ENCODE data around the gene ZBTB40. TPM values are rescaled to one million over a fixed set of nuclear protein-coding genes. Genes with fewer than 3 reads are reported as not detected.

Gene ZBTB40
- total RNA-seq, 1 experiment from 2014 or later: 19.5 TPM

DNA sequence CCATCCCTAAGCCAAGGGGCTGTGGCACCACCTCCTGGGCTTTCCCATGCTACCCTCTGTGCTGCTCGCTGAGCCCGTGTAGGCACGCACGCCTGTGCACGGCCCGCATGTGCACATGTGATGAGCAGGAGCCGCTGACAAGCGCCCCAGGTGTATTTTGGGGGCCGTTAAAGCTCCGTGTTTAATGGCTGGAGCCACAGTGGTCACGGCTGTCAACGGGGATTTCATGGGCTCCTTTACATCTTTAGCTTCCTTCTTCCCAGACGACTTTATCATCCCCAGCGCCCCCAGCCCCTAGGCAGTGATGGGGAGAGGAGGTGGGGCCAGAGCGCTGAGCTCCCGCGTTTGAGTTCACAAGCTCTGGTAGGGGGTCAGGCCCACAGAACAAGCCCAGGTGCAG lies 99.9 kb downstream of the ZBTB40 start:
- Histone ChIP-seq H3K4me3 (replicated peaks in 1 of 2; ENCODE audit: low read depth in 1 of 2, low read length in 2 of 2) (no peak overlapping the region), H3K9me2 (ENCODE audit: insufficient read depth) (no peaks in the 10 kb centered on the region), H3K27ac (ENCODE audit: low read depth, low read length) (no peak overlapping the region), H3K36me3 (ENCODE audit: control insufficient read depth in 1 of 2, insufficient read depth in 2 of 2, low read length in 2 of 2) (no peaks in the 10 kb centered on the region), H4K20me1 (ENCODE audit: insufficient read depth) (no peaks in the 10 kb centered on the region), H3K9me3 (ENCODE audit: control insufficient read depth in 1 of 2, insufficient read depth in 1 of 2, low read depth in 1 of 2, low read length in 2 of 2) (no peaks in the 10 kb centered on the region), H3K9ac (ENCODE audit: low read length) (no peak overlapping the region), H3K79me2 (ENCODE audit: insufficient read depth, low read length) (no peaks in the 10 kb centered on the region), H3K4me2 (ENCODE audit: low read length) (no peak overlapping the region), H3K27me3 (ENCODE audit: insufficient read depth, low read length) (peaks cover 20% of the 10 kb centered on the region; the same call in 1 of the 2 replicates), H3K4me1 (ENCODE audit: control insufficient read depth in 1 of 2, insufficient read depth in 2 of 2, low read length in 2 of 2) (no peaks in the 10 kb centered on the region), H2AFZ (ENCODE audit: low read depth, low read length, poor library complexity, severe bottlenecking) (no peak overlapping the region)
- ATAC-seq (no peak), DNase-seq (ENCODE audit: low read depth, low spot score) (no peak)
- RAD21 ChIA-PET (ENCODE audit: low non-redundant PET in 1 of 2, low total read pairs in 2 of 2, uncharacterized antibody in 2 of 2, unreplicated experiment in 2 of 2): no interaction called here
- no TSS peak for BruUV-seq (replicated peaks)
- POLR2A ChIA-PET: no interaction called here
- intact Hi-C loops (cut with micrococcal nuclease): no loop called here
- TF ChIP-seq SRF (IDR thresholded peaks at IDR 0.05; ENCODE audit: low read depth): no peak
- TF ChIP-seq SIN3A (IDR thresholded peaks at IDR 0.05; ENCODE audit: low read depth): no peak
- CTCF ChIA-PET: no interaction called here

DNA sequence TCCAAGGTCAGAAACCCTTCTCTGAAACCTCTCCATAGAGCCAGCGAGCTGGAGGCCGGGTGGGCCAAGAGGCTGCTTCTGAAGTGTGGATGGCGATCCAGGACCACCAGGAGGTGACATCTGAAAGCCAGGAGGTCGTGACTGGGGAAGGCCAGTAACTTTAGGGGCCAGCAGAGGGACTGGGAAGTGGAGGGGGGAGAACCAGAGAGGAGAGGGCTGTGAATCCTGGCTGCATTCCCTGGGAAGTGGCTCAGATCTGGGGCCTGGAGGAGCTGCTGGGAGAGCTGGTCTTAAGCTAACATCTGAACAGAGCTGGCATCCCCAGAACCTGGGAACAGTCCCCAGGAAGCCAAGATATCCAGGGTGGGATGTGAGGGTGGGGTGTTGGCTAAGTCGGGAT lies 100.4 kb downstream of the ZBTB40 start:
- Histone ChIP-seq H3K27ac (ENCODE audit: low read depth, low read length) (no peak overlapping the region), H3K9ac (ENCODE audit: low read length) (no peak overlapping the region), H3K4me3 (replicated peaks in 1 of 2; ENCODE audit: low read depth in 1 of 2, low read length in 2 of 2) (no peak overlapping the region), H3K4me2 (ENCODE audit: low read length) (no peak overlapping the region), H3K36me3 (ENCODE audit: control insufficient read depth in 1 of 2, insufficient read depth in 2 of 2, low read length in 2 of 2) (no peaks in the 10 kb centered on the region), H3K4me1 (ENCODE audit: control insufficient read depth in 1 of 2, insufficient read depth in 2 of 2, low read length in 2 of 2) (no peaks in the 10 kb centered on the region), H3K9me2 (ENCODE audit: insufficient read depth) (no peaks in the 10 kb centered on the region), H3K79me2 (ENCODE audit: insufficient read depth, low read length) (no peaks in the 10 kb centered on the region), H2AFZ (ENCODE audit: low read depth, low read length, poor library complexity, severe bottlenecking) (no peak overlapping the region), H3K27me3 (ENCODE audit: insufficient read depth, low read length) (peaks cover 16% of the 10 kb centered on the region; the same call in 1 of the 2 replicates), H3K9me3 (ENCODE audit: control insufficient read depth in 1 of 2, insufficient read depth in 1 of 2, low read depth in 1 of 2, low read length in 2 of 2) (no peaks in the 10 kb centered on the region), H4K20me1 (ENCODE audit: insufficient read depth) (no peaks in the 10 kb centered on the region)
- TF ChIP-seq MAX (IDR thresholded peaks at IDR 0.05) (no peak), SP1 (IDR thresholded peaks at IDR 0.05; ENCODE audit: low read depth) (no peak), EZH2phosphoT487 (IDR thresholded peaks at IDR 0.05; ENCODE audit: borderline replicate concordance) (no peak), ZNF274 (IDR thresholded peaks at IDR 0.05; ENCODE audit: low read depth, low read length) (no peak), POLR2A (IDR thresholded peaks at IDR 0.05; ENCODE audit: borderline replicate concordance, extremely low read depth, insufficient read depth, insufficient read length) (no peak), EZH2 (IDR thresholded peaks at IDR 0.05) (no peak), RAD21 (IDR thresholded peaks at IDR 0.05; ENCODE audit: low read depth) (no peak), ZFX (IDR thresholded peaks at IDR 0.05) (no peak), YY1 (IDR thresholded peaks at IDR 0.05; ENCODE audit: extremely low read depth, insufficient replicate concordance, low read depth, low read length) (no peak), CTCF (IDR thresholded peaks at IDR 0.05 in 2 of 3, conservative IDR thresholded peaks at IDR 0.05 in 1 of 3; ENCODE audit: borderline replicate concordance in 1 of 3, insufficient read depth in 1 of 3, low read depth in 2 of 3, low read length in 2 of 3) (no peak), CEBPB (IDR thresholded peaks at IDR 0.05; ENCODE audit: low read depth) (no peak), ATF3 (IDR thresholded peaks at IDR 0.05) (no peak)
- TF ChIP-seq, protein P1, sequence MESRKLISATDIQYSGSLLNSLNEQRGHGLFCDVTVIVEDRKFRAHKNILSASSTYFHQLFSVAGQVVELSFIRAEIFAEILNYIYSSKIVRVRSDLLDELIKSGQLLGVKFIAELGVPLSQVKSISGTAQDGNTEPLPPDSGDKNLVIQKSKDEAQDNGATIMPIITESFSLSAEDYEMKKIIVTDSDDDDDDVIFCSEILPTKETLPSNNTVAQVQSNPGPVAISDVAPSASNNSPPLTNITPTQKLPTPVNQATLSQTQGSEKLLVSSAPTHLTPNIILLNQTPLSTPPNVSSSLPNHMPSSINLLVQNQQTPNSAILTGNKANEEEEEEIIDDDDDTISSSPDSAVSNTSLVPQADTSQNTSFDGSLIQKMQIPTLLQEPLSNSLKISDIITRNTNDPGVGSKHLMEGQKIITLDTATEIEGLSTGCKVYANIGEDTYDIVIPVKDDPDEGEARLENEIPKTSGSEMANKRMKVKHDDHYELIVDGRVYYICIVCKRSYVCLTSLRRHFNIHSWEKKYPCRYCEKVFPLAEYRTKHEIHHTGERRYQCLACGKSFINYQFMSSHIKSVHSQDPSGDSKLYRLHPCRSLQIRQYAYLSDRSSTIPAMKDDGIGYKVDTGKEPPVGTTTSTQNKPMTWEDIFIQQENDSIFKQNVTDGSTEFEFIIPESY (IDR thresholded peaks at IDR 0.05; ENCODE audit: extremely low read depth, insufficient replicate concordance, low read length): no peak
- no peak for ATAC-seq
- POLR2A ChIA-PET: no interaction called here
- DNase-seq (ENCODE audit: low read depth, low spot score): no peak
- intact Hi-C loops (cut with micrococcal nuclease): no loop called here
- CTCF ChIA-PET: no interaction called here
- BruUV-seq (replicated peaks): no TSS peak
- RAD21 ChIA-PET (ENCODE audit: low non-redundant PET in 1 of 2, low total read pairs in 2 of 2, uncharacterized antibody in 2 of 2, unreplicated experiment in 2 of 2): no interaction called here

Data from HCT116 (cell line).